MM.1S (cell line): ENCODE data around the gene SCNN1G.

Source experiments
- DNase-seq: peaks from one replicate; pipeline ENCODE4 v3.0.0-alpha.2; 2015
- H2AFZ ChIP-seq: fragments of 300-600 bp; sonication (generic); 2 replicates; pipeline ENCODE4 v1.6.0; 2016; ENCODE audit warnings: antibody characterized with exemption, low read length
- H3F3A ChIP-seq: fragments of 300-600 bp; sonication (generic); 2 replicates; pipeline ENCODE4 v1.6.1; 2016; ENCODE audit warnings: mild to moderate bottlenecking, antibody characterized with exemption, low read length, moderate library complexity, mixed read lengths; ENCODE audit not compliant: insufficient read depth
- H3K27ac ChIP-seq: fragments of 300-600 bp; sonication (generic); 2 replicates; pipeline ENCODE4 v1.5.1; 2016; ENCODE audit warnings: mild to moderate bottlenecking, low read length
- H3K27me3 ChIP-seq: fragments of 300-600 bp; sonication (generic); replicated peaks from 2 replicates; pipeline ENCODE4 v1.6.0; 2016; ENCODE audit warnings: low read length; ENCODE audit not compliant: insufficient read depth
- H3K36me3 ChIP-seq: fragments of 300-600 bp; sonication (generic); replicated peaks from 2 replicates; pipeline ENCODE4 v1.6.1; 2016; ENCODE audit warnings: mild to moderate bottlenecking, low read length, mixed read lengths; ENCODE audit not compliant: insufficient read depth
- H3K4me1 ChIP-seq: fragments of 300-600 bp; sonication (generic); 2 replicates; pipeline ENCODE4 v1.6.1; 2016; ENCODE audit warnings: low read length, mixed read lengths
- H3K4me2 ChIP-seq: fragments of 300-600 bp; sonication (generic); 2 replicates; pipeline ENCODE4 v1.6.0; 2016; ENCODE audit warnings: low read depth, low read length
- H3K4me3 ChIP-seq: fragments of 300-600 bp; sonication (generic); 2 replicates; pipeline ENCODE4 v1.5.1; 2016; ENCODE audit warnings: low read length, mixed read lengths
- H3K79me2 ChIP-seq: fragments of 300-600 bp; sonication (generic); 2 replicates; pipeline ENCODE4 v1.6.1; 2016; ENCODE audit warnings: mixed run types, low read length, mixed read lengths
- H3K9ac ChIP-seq: fragments of 300-600 bp; sonication (generic); 2 replicates; pipeline ENCODE4 v1.6.1; 2016; ENCODE audit warnings: low read length, mixed read lengths
- H3K9me2 ChIP-seq: fragments of 300-600 bp; sonication (generic); replicated peaks from 2 replicates; pipeline ENCODE4 v1.6.1; 2016; ENCODE audit warnings: mild to moderate bottlenecking, low read length, mixed read lengths; ENCODE audit not compliant: insufficient read depth
- H3K9me3 ChIP-seq: fragments of 300-600 bp; sonication (generic); replicated peaks from 2 replicates; pipeline ENCODE4 v1.6.1; 2016; ENCODE audit warnings: mild to moderate bottlenecking, low read length, mixed read lengths; ENCODE audit not compliant: insufficient read depth
- H4K20me1 ChIP-seq: fragments of 300-600 bp; sonication (generic); 2 replicates; pipeline ENCODE4 v1.6.1; 2016; ENCODE audit warnings: mild to moderate bottlenecking, low read length, moderate library complexity, mixed read lengths; ENCODE audit not compliant: insufficient read depth
- CTCF ChIP-seq: fragments of 300-600 bp; sonication (generic); IDR thresholded peaks from 2 replicates; pipeline ENCODE4 v1.5.1; 2016; ENCODE audit warnings: antibody characterized with exemption, low read length, mixed read lengths
- EZH2 ChIP-seq: fragments of 300-600 bp; sonication (generic); optimal IDR thresholded peaks from 2 replicates; pipeline ENCODE3; 2017; ENCODE audit warnings: low read depth, mild to moderate bottlenecking, antibody characterized with exemption, low read length, mixed read lengths
- EZH2phosphoT487 ChIP-seq: fragments of 300-600 bp; sonication (generic); IDR thresholded peaks from 2 replicates; pipeline ENCODE4 v1.6.1; 2018; ENCODE audit warnings: antibody characterized with exemption, low read length

The SCNN1G gene

GRCh38 chr16:23225109-23225508 is 42.6 kb downstream of the SCNN1G start:
- no peak overlapping the region for H3K4me3 ChIP-seq
- H3K36me3 ChIP-seq, result no peaks in the 10 kb centered on the region
- H3K27me3 ChIP-seq, result no peaks in the 10 kb centered on the region
- no peaks in the 10 kb centered on the region for H3K9me3 ChIP-seq
- no peaks in the 10 kb centered on the region for H3K79me2 ChIP-seq
- H3K27ac ChIP-seq, result no peak overlapping the region
- no peak for DNase-seq
- H3K4me1 ChIP-seq, result no peaks in the 10 kb centered on the region
- no peaks in the 10 kb centered on the region for H3F3A ChIP-seq
- no peak overlapping the region for H3K9ac ChIP-seq
- H4K20me1 ChIP-seq, result no peaks in the 10 kb centered on the region
- H3K4me2 ChIP-seq, result no peak overlapping the region
- no peaks in the 10 kb centered on the region for H3K9me2 ChIP-seq
- TF ChIP-seq EZH2 (no peak), EZH2phosphoT487 (no peak), CTCF (no peak)
- H2AFZ ChIP-seq, result no peak overlapping the region

- no peak overlapping the region for H2AFZ ChIP-seq
- H3K9me3 ChIP-seq, result no peaks in the 10 kb centered on the region
- no peak overlapping the region for H3K4me3 ChIP-seq
- H3K27me3 ChIP-seq, result no peaks in the 10 kb centered on the region
- no peaks in the 10 kb centered on the region for H3K9me2 ChIP-seq
- TF ChIP-seq EZH2 (no peak), EZH2phosphoT487 (no peak), CTCF (no peak)
- no peaks in the 10 kb centered on the region for H3K79me2 ChIP-seq
- no peaks in the 10 kb centered on the region for H3K36me3 ChIP-seq
- no peak overlapping the region for H3K9ac ChIP-seq
- no peaks in the 10 kb centered on the region for H4K20me1 ChIP-seq
- no peak overlapping the region for H3K4me2 ChIP-seq
- DNase-seq, result no peak
- no peak overlapping the region for H3K27ac ChIP-seq
- H3F3A ChIP-seq, result no peaks in the 10 kb centered on the region
- H3K4me1 ChIP-seq, result no peaks in the 10 kb centered on the region
Measured at GRCh38 chr16:23225634-23226033, 43.1 kb downstream of the SCNN1G start.

GRCh38 chr16:23227529-23227928 is 45.0 kb downstream of the SCNN1G start:
- Histone ChIP-seq H3K9ac (no peak overlapping the region), H3K9me3 (no peaks in the 10 kb centered on the region), H3K4me3 (no peak overlapping the region), H4K20me1 (no peaks in the 10 kb centered on the region), H3K4me1 (no peaks in the 10 kb centered on the region), H3F3A (no peaks in the 10 kb centered on the region), H3K79me2 (no peaks in the 10 kb centered on the region), H3K36me3 (no peaks in the 10 kb centered on the region), H3K4me2 (no peak overlapping the region), H3K9me2 (no peaks in the 10 kb centered on the region), H2AFZ (no peak overlapping the region), H3K27me3 (no peaks in the 10 kb centered on the region), H3K27ac (no peak overlapping the region)
- TF ChIP-seq CTCF (no peak), EZH2 (no peak), EZH2phosphoT487 (no peak)
- no peak for DNase-seq

GRCh38 chr16:23229714-23230113 is 47.2 kb downstream of the SCNN1G start:
- Histone ChIP-seq H3K9ac (no peak overlapping the region), H3F3A (no peaks in the 10 kb centered on the region), H3K9me2 (no peaks in the 10 kb centered on the region), H3K36me3 (no peaks in the 10 kb centered on the region), H3K27me3 (no peaks in the 10 kb centered on the region), H2AFZ (no peak overlapping the region), H3K27ac (no peak overlapping the region), H4K20me1 (no peaks in the 10 kb centered on the region), H3K9me3 (no peaks in the 10 kb centered on the region), H3K79me2 (no peaks in the 10 kb centered on the region), H3K4me1 (no peaks in the 10 kb centered on the region), H3K4me3 (no peak overlapping the region), H3K4me2 (no peak overlapping the region)
- TF ChIP-seq EZH2 (no peak), CTCF (no peak), EZH2phosphoT487 (no peak)
- no peak for DNase-seq
